GM12878 (cell line): ENCODE results near the gene CLPTM1L. TPM values are rescaled to one million over a fixed set of nuclear protein-coding genes. Genes with fewer than 3 reads are reported as not detected.

Source experiments
- ATAC-seq: fragments of 200-7000 bp; cut with Tn5 transposase; 3 replicates; pipeline ENCODE4 v1.9.1; 2020; ENCODE audit warnings: mild to moderate bottlenecking, moderate library complexity
- BruUV-seq: library from RNA; stranded (reverse); fragments of 400-500 nt; replicated peaks from 2 replicates; lab custom pipeline; 2021; lab: Mats Ljungman, UMichigan
- CTCF ChIA-PET: fragments of 300-600 bp; sonication (Branson Sonifier 250); formaldehyde crosslinking; extraction: SDS; loops from one replicate; lab custom pipeline; 2021; ENCODE audit warnings: inconsistent platforms; lab: Yijun Ruan, JAX
- POLR2A ChIA-PET: fragments of 350-600 bp; formaldehyde crosslinking; extraction: SDS; loops from one replicate; lab custom pipeline; 2021; ENCODE audit warnings: inconsistent platforms; lab: Charles Lee
- RAD21 ChIA-PET: fragments of 300-600 bp; sonication (Branson Sonifier 250); formaldehyde crosslinking; loops from one replicate; lab custom pipeline; 2023; ENCODE audit warnings: antibody characterized with exemption; ENCODE audit not compliant: unreplicated experiment; lab: Charles Lee
- SMC1A ChIA-PET: fragments of 300-600 bp; sonication (Branson Sonifier 250); formaldehyde crosslinking; loops from one replicate; lab custom pipeline; 2023; ENCODE audit not compliant: unreplicated experiment, uncharacterized antibody; lab: Charles Lee
- DNase-seq: peaks from one replicate; pipeline ENCODE4 v3.0.0-alpha.2; 2011; ENCODE audit warnings: low read depth, low spot score
- FAIRE-seq: peaks from 3 replicates; lab custom pipeline; 2011; peaks lifted over from hg19 to GRCh38; lab: Jason Lieb, UNC
- H2AFZ ChIP-seq: 2 replicates; pipeline ENCODE4 v1.6.0; 2011; ENCODE audit warnings: low read depth, low read length, control low read depth; ENCODE audit not compliant: control insufficient read depth
- H3K27ac ChIP-seq: 2 replicates; pipeline ENCODE4 v1.5.1; 2011; ENCODE audit warnings: control low read depth; ENCODE audit not compliant: control insufficient read depth, insufficient read depth
- H3K27me3 ChIP-seq, 2 experiments: replicated peaks in 1 of 2; 2 replicates each; pipeline versions ENCODE4 v1.6.0 to v1.6.1; 2011; ENCODE audit warnings: low read length in 1 of 2; ENCODE audit not compliant: control insufficient read depth in 2 of 2, insufficient read depth in 2 of 2
- H3K36me3 ChIP-seq, 2 experiments: 2 replicates each; pipeline ENCODE4 v1.5.1; 2011; ENCODE audit warnings: low read length in 1 of 2; ENCODE audit not compliant: control insufficient read depth in 2 of 2, insufficient read depth in 2 of 2
- H3K4me1 ChIP-seq: 2 replicates; pipeline ENCODE4 v1.6.1; 2011; ENCODE audit warnings: mild to moderate bottlenecking, low read length, moderate library complexity, mixed read lengths; ENCODE audit not compliant: control insufficient read depth, insufficient read depth
- H3K4me2 ChIP-seq: 2 replicates; pipeline ENCODE4 v1.6.0; 2011; ENCODE audit warnings: control low read depth; ENCODE audit not compliant: control insufficient read depth, insufficient read depth
- H3K4me3 ChIP-seq: fragments of 200-600 bp; sonication (generic); 2 replicates; pipeline ENCODE4 v1.5.1; 2016
- H3K79me2 ChIP-seq: 2 replicates; pipeline ENCODE4 v1.6.0; 2011; ENCODE audit warnings: low read length; ENCODE audit not compliant: control insufficient read depth, insufficient read depth
- H3K9ac ChIP-seq: 2 replicates; pipeline ENCODE4 v1.8.0; 2011; ENCODE audit warnings: low read length, control low read depth, mixed read lengths; ENCODE audit not compliant: control insufficient read depth, insufficient read depth
- H3K9me3 ChIP-seq: replicated peaks from 3 replicates; pipeline ENCODE4 v1.5.1; 2011; ENCODE audit warnings: mild to moderate bottlenecking, low read length; ENCODE audit not compliant: control insufficient read depth, insufficient read depth
- H4K20me1 ChIP-seq: 2 replicates; pipeline ENCODE4 v1.6.0; 2011; ENCODE audit not compliant: control insufficient read depth, insufficient read depth
- JUND ChIP-seq: IDR thresholded peaks from 2 replicates; pipeline ENCODE4 v1.6.1; 2012; ENCODE audit warnings: low read depth, mild to moderate bottlenecking, low read length, improper control_type of control experiment, moderate library complexity
- PAX5 ChIP-seq: IDR thresholded peaks from 2 replicates; pipeline ENCODE4 v1.6.1; 2011; ENCODE audit warnings: low read depth, low read length, borderline replicate concordance
- RAD21 ChIP-seq: IDR thresholded peaks from 2 replicates; pipeline ENCODE4 v1.6.1; 2011; ENCODE audit warnings: mild to moderate bottlenecking, low read depth, low read length, moderate library complexity; ENCODE audit not compliant: insufficient read depth
- SP1 ChIP-seq: IDR thresholded peaks from one replicate; pipeline ENCODE4 v1.6.1; 2011; ENCODE audit warnings: low read depth, low read length
- TCF3 ChIP-seq: IDR thresholded peaks from 2 replicates; pipeline ENCODE4 v1.6.1; 2012; ENCODE audit warnings: low read depth, mild to moderate bottlenecking, low read length, borderline replicate concordance; ENCODE audit not compliant: insufficient read depth
- YBX1 ChIP-seq: fragments of 450-650 bp; IDR thresholded peaks from 2 replicates; pipeline ENCODE4 v1.6.1; 2016; ENCODE audit warnings: antibody characterized with exemption
- ZSCAN29 ChIP-seq: fragments of 450-650 bp; IDR thresholded peaks from 2 replicates; pipeline ENCODE4 v1.6.1; 2017; ENCODE audit warnings: mild to moderate bottlenecking, moderate library complexity
- WGBS: methylation state at CpG from one replicate; pipeline ENCODE4 v1.1.6; 2016; ENCODE audit warnings: low lambda C conversion rate; ENCODE audit not compliant: insufficient replicate concordance, insufficient coverage; ENCODE audit errors: missing lambda C conversion rate; 5-methylcytosine and 5-hydroxymethylcytosine counted together
- in situ Hi-C: fragments of 300-500 bp; cut with MboI; formaldehyde crosslinking; loops from 9 replicates; pipeline ENCODE4 v1.14.3; 2018; ENCODE audit warnings: mixed read lengths
- intact Hi-C: fragments of 100-400 bp; cut with micrococcal nuclease; formaldehyde crosslinking; loops from one replicate; pipeline ENCODE4 v1.14.2; 2022; ENCODE audit not compliant: unreplicated experiment
- polyA plus RNA-seq, 11 experiments: library from polyadenylated mRNA; depleted of rRNA in 4 of 11; unstranded in 6 of 11; stranded (reverse) in 5 of 11; fragments of >200 nt; fragmentation: Nextera tagmentation in 4 of 11; fragmentation: Illumina TruSeq in 1 of 11; extraction: Ambion mirVana in 4 of 11; extraction: Trizol in 1 of 11; gene quantifications; 1 replicate in 1 of 11; 2 replicates in 10 of 11; pipeline versions ENCODE4 v1.2.1 to v1.2.3, GENCODE V29; 2011 to 2016; ENCODE audit warnings: inconsistent platforms in 2 of 11, missing spikeins in 2 of 11, low read depth in 1 of 11
- total RNA-seq, 4 experiments: library from RNA; depleted of rRNA in 3 of 4; stranded (reverse); fragments of >200 nt in 3 of 4; fragmentation: Illumina TruSeq in 1 of 4; extraction: Trizol in 1 of 4; gene quantifications; 2 replicates each; pipeline versions ENCODE4 v1.2.1 to v1.2.3, GENCODE V29; 2013 to 2021
- TF ChIP-seq, protein P1 (sequence below): IDR thresholded peaks from 2 replicates; pipeline ENCODE4 v1.6.1; 2011; ENCODE audit warnings: borderline replicate concordance, low read depth, mild to moderate bottlenecking, moderate library complexity, mixed read lengths, low read length; ENCODE audit not compliant: insufficient read depth; ENCODE audit errors: extremely low read length
- TF ChIP-seq, protein P2 (sequence below): fragments of 450-650 bp; IDR thresholded peaks from 2 replicates; pipeline ENCODE4 v1.6.1; 2016; ENCODE audit warnings: mild to moderate bottlenecking, moderate library complexity, borderline replicate concordance

The CLPTM1L gene
- total and polyA plus RNA-seq, 10 of the 15 experiments (the other 5 are each of a cell fraction or from before 2014, with no cell fraction given): 2.9 to 278 (median 135) TPM

DNA sequence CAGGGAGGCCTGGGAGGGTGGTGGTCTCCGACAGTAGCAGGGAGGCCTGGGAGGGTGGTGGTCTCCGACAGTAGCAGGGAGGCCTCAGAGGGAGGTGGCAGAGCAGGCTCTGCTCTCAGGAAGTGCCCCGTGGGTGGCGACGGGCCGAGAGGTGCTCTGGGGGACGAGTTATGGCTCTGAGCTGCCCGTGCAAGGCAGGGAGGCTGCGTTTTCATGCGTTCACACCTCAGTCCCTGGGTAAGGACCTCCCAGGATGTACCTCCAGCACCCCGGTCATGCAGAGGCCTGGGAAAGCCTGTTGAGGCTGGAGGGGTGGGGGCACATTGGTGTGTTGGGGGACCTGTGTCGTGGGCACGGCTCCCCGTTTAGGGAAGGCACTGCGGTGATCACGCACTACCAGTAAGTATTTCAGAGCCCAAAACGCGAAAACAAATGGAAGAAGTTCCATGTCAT is 37.4 kb upstream of the CLPTM1L start:
- H3K4me1 ChIP-seq: peaks cover 8% of the 10 kb centered on the region
- intact Hi-C loops: no loop called here
- H3K9ac ChIP-seq: no peak overlapping the region
- in situ Hi-C loops: no loop called here
- no peak for DNase-seq
- WGBS: 74% methylated on average over 17 of the region's 18 CpGs
- H3K4me3 ChIP-seq: no peak overlapping the region
- FAIRE-seq: no peak
- H3K9me3 ChIP-seq: peaks cover 1% of the 10 kb centered on the region; the same call in 1 of the 3 replicates
- no peak for ATAC-seq
- no peak overlapping the region for H2AFZ ChIP-seq
- no peak overlapping the region for H3K27ac ChIP-seq
- ChIA-PET POLR2A (no interaction called here), SMC1A (no interaction called here), CTCF (no interaction called here), RAD21 (no interaction called here)
- H3K4me2 ChIP-seq: no peak overlapping the region
- H4K20me1 ChIP-seq: no peaks in the 10 kb centered on the region
- TF ChIP-seq PAX5 (no peak), YBX1 (no peak), JUND (no peak), SP1 (no peak), TCF3 (no peak), RAD21 (no peak), ZSCAN29 (no peak)
- TF ChIP-seq, protein P1, sequence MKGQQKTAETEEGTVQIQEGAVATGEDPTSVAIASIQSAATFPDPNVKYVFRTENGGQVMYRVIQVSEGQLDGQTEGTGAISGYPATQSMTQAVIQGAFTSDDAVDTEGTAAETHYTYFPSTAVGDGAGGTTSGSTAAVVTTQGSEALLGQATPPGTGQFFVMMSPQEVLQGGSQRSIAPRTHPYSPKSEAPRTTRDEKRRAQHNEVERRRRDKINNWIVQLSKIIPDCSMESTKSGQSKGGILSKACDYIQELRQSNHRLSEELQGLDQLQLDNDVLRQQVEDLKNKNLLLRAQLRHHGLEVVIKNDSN: no peak
- TF ChIP-seq, protein P2, sequence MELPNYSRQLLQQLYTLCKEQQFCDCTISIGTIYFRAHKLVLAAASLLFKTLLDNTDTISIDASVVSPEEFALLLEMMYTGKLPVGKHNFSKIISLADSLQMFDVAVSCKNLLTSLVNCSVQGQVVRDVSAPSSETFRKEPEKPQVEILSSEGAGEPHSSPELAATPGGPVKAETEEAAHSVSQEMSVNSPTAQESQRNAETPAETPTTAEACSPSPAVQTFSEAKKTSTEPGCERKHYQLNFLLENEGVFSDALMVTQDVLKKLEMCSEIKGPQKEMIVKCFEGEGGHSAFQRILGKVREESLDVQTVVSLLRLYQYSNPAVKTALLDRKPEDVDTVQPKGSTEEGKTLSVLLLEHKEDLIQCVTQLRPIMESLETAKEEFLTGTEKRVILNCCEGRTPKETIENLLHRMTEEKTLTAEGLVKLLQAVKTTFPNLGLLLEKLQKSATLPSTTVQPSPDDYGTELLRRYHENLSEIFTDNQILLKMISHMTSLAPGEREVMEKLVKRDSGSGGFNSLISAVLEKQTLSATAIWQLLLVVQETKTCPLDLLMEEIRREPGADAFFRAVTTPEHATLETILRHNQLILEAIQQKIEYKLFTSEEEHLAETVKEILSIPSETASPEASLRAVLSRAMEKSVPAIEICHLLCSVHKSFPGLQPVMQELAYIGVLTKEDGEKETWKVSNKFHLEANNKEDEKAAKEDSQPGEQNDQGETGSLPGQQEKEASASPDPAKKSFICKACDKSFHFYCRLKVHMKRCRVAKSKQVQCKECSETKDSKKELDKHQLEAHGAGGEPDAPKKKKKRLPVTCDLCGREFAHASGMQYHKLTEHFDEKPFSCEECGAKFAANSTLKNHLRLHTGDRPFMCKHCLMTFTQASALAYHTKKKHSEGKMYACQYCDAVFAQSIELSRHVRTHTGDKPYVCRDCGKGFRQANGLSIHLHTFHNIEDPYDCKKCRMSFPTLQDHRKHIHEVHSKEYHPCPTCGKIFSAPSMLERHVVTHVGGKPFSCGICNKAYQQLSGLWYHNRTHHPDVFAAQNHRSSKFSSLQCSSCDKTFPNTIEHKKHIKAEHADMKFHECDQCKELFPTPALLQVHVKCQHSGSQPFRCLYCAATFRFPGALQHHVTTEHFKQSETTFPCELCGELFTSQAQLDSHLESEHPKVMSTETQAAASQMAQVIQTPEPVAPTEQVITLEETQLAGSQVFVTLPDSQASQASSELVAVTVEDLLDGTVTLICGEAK: no peak
- H3K79me2 ChIP-seq: no peaks in the 10 kb centered on the region
- H3K36me3 ChIP-seq: no peaks in the 10 kb centered on the region
- no peaks in the 10 kb centered on the region; a peak in 1 of 4 replicates for H3K27me3 ChIP-seq
- BruUV-seq: no TSS peak
